HG02973 (cell line): ENCODE measurements around the gene MRGPRE.

Experiments
- ATAC-seq: cut with Tn5 transposase; IDR thresholded peaks from one replicate; pipeline ENCODE4 v1.9.1; 2021; ENCODE audit warnings: moderate library complexity; ENCODE audit not compliant: unreplicated experiment

The MRGPRE gene

DNA sequence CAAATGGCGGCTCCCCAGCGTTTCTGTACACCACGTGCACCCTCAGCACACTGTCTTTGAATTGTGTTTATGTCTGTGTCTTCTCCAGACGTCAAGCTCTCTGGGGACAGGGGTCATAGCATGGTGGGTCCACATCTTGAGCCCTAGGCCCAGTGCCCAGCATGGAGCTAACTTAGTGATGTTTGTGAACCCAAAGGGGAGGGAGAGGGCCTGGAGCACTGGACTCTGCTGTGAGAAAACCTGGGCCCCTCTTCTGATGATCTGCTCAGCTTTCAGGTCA is 17.9 kb downstream of the MRGPRE start:
- no peak for ATAC-seq

- ATAC-seq: no peak
These were observed 18.4 kb downstream of the MRGPRE start for GRCh38 chr11:3213659-3214419.

DNA sequence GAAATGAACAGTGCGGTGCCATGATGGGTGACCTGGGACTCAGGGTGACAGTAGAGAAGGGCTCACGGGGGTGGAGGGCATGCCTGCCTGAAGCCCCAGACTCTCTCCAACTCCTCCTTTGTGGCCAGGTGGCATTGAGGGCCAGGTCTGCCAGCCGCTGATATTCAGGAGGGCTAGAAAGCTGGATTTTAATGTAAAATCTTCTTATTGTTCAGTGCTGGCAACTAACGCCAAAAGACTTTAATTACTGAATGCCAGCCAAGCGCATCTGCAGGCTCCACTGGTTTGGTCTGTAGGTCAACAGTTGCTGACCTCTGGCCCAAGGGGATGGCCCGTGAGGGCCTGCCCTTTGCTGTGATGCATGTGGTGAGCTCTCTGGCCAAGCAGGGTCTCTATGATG is 23.9 kb downstream of the MRGPRE start:
- ATAC-seq: no peak

GRCh38 chr11:3207526-3208189 is 24.6 kb downstream of the MRGPRE start:
- ATAC-seq: no peak

GRCh38 chr11:3206922-3207204 is 25.4 kb downstream of the MRGPRE start:
- no peak for ATAC-seq

DNA sequence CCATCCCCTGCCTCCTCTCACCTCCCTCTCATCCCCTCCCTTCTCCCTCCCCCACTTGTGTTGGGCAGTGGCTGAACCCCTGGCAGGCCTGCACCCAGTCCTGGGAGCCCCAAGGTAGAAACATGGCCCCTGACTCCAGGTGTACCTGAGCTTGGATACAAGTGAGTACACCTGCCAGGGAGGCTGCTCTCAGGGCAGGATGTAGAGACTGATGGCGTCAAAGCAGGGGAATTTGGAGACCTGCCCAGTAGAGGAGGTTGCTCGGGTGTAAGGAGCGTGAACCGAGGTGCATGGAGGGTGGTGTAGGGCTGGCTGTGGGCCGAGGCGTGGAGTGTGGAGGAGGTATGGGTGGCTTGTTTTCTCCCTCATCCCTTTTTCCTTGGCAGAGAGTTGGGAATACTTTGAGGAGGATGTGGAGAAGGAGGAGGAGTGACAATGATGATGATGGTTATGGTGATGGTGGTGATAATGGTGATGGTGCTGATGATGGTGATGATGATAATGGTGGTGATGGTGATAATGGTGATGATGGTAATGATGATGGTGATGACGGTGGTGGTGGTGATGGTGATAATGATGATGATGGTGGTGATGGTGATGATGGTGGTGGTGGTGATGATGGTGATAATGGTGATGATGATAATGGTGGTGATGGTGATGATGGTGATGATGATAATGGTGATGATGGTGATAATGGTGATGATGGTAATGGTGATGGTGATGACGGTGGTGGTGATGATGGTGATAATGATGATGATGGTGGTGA is 25.9 kb downstream of the MRGPRE start:
- ATAC-seq: no peak

DNA sequence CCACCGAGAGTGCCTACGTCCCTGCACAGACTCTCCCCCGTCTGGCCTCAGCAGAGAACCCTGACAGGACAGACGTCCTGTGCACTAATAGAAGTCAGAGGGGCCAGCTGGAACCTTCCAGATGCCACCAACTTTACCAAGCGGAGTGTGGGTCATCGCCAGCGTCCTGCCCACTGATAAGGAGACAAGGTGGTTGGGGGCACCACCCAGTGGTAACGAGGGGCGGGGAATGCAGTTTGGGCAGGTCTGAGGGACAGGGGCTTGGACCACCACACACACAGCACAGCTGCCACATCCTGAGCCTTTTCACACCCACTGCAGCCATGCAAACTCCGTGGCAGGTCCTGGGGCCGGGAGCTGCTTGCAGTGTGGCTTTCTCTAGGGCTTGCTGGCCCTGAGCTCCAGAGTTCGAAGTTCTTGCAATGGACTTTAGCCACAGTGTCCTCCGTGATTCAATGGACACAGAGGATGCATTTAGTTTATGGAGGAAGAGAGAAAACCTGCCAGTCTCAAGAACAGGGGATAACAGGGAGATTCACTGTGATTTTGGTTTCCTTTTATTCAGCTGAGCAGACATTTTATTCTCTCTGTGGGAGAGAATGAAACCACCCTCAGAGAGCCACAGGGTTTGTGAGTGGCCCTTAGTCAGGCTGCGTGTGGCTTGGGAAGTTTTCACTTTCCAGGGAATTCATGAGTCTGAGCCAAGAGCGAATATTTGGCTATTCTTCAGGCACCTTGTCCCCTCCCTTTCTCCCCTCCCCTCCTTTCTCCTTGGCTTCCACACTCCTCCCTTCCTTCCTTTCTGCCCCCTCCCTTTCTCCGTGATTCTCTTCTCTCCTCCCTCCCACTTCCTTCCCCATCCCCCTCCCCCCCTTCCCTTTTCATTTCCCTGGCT is 26.7 kb downstream of the MRGPRE start:
- ATAC-seq: no peak

- no peak for ATAC-seq
These were observed 27.8 kb downstream of the MRGPRE start for GRCh38 chr11:3204141-3205015.

GRCh38 chr11:3203221-3204043 is 28.8 kb downstream of the MRGPRE start:
- no peak for ATAC-seq

DNA sequence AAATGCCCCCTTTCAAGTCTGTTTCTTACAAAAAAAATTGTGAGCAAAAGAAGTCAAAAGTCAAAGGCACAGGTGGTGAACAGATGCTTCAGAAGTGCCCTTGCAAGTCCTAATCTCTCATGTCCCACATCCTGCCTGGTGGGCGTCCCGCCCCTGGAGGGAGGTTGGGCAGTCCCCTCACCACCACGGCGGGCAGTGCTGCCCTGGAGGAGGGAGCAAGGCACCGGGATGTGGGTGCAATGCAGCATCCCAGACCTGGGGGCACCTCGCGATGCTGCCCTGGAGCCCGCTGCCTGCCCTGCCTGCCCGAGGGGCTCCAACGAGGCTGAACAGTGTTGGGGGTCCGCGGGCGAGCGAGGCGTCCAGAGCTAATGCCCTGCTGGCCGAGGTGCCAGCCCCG is 29.5 kb downstream of the MRGPRE start:
- no peak for ATAC-seq

- no peak for ATAC-seq
These were observed 29.9 kb downstream of the MRGPRE start for GRCh38 chr11:3202305-3202704.

- ATAC-seq: no peak
These were observed 30.5 kb downstream of the MRGPRE start for GRCh38 chr11:3201677-3202181.

DNA sequence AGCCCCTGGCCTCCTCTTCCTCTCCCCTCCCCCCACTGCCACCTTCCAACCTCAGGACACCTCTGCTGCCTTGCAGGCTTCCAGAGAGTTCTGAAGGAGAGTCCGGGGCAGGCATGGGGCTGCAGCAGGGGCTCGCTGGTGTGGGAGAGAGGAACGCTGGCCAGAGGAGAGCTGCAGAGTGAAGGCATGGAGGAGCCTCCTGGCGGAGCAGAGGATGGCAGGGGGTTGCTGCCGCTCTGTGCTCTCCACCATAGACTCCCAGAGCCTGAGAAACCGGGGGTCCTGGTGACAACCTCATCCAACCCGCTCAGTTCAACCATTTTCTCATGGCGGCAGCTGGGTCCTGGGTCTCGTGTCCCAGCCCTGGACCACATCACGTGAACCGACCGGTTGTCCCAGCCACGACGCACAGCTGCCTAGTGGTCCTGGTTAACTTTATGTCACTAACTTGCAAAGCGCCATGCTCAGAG is 31.1 kb downstream of the MRGPRE start:
- no peak for ATAC-seq

DNA sequence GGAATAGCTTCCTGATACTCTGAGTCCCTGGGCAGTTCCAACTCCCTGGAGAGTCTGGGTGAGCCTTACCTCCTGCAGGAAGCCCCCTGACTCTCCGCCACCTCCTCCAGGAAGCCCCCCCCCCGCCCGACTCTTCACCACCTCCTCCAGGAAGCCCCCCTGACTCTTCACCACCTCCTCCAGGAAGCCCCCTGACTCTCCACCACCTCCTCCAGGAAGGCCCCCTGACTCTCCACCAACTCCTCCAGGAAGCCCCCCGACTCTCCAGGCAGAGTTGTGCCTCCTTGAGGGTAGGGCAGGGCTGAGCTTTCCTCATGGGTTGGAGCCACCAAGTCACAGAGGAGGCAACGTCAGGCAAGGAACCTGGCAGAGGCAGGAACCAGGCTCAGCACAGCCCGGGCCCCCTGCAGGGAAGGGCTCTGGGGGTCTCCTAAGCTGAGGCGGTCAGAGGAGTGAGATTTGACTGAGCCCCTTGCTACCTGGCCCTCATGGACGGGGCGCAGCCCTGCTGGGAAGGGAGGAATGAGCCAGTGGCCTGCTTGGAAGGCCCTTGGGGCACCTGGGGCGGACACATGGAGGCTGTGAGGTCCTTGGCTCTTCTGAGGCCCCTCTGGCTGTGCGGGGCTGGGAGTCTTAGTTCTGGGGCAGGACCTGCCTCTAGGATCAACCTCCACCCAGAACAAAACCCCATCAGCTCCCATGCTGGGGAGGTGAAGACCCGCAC is 31.7 kb downstream of the MRGPRE start:
- ATAC-seq: no peak

DNA sequence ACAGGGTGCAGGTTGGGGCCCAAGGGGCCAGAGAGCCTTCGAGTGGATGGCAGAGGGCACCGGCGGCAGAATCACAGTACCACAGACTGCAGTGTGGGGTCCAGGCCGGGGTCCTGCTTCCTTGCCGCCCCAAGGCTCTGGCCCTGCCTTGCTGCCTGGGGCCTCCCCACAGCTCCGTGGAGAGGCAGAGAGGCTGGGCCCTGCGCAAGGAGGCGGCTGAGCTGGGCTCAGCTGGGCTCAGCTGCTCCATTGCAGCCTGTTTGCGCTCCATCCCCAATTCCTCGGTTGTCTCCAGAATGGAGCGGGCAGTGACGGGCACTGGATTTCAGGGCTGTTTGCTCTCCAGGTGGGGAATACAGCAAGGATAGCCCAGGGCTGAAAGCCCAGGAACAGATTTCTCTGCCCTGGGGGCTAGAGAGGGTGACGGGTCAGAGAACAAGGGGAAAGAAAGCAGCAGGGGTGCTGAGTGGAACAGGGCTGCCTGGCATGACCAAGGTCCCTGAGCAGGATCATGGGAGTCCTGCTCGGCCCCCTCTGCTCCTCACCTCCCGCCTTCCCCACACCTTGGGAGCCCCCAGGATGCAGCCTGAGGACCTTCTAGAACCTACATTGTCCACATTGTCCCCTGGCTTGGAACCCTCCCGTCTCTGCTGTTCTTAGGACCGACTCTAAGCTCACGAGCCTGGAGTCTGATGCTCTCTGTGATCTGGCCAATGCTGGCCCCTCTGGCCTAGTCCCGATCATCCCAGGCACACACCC is 32.5 kb downstream of the MRGPRE start:
- ATAC-seq: no peak

- no peak for ATAC-seq
These were observed 33.4 kb downstream of the MRGPRE start for GRCh38 chr11:3198815-3199214.

GRCh38 chr11:3197878-3198528 is 34.2 kb downstream of the MRGPRE start:
- ATAC-seq: no peak
